ENCODE data around the gene CCDC77. TPM values are rescaled to one million over a fixed set of nuclear protein-coding genes. Genes with fewer than 3 reads are reported as not detected.
A peak's percentile ranks its signal among the peaks of the same experiment; 100 is the strongest.
"Not testable (repeated sequence)": the region's sequence is repeated elsewhere in the genome, so short reads cannot be mapped to it uniquely, and the experiment has no call there.

CCDC77 gene
- total and polyA plus RNA-seq, 3 donors from 2014 or later = 19.5 to 37.0 (median 21.3) TPM

DNA sequence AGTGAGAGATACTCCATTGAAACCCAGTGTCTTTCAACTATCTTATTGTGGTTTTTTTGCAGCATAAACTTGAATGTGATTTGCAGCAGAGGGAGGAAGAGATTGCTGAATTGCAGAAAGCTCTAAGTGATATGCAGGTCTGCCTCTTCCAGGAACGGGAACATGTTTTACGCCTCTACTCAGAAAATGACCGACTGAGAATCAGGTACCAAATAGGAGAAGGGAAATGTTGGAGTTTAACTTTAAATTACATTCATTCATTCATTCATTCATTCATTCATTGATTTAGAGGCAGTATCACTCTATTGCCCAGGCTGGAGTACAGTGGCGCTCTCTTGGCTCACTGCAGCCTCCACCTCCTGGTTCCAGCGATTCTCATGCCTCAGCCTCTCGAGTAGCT lies 17.0 kb downstream of the CCDC77 start:
- Histone ChIP-seq H3K27me3 (no peaks in the 10 kb centered on the region), H3K36me3 (ENCODE audit: low read depth, missing control alignments) (no peaks in the 10 kb centered on the region), H3K4me1 (no peaks in the 10 kb centered on the region), H3K9me3 (no peaks in the 10 kb centered on the region), H3K4me3 (no peak overlapping the region), H3K27ac (no peak overlapping the region)
- no peak for TF ChIP-seq POLR2A (IDR thresholded peaks at IDR 0.05)
- TF ChIP-seq CTCF (IDR thresholded peaks at IDR 0.05) = no peak
- DNase-seq = no peak
- WGBS, 2 donors = 95 to 99% methylated on average over 6 of the region's 6 CpGs
- intact Hi-C loops (cut with DNase I; ENCODE audit: low total_unique reads) = no loop called here

DNA sequence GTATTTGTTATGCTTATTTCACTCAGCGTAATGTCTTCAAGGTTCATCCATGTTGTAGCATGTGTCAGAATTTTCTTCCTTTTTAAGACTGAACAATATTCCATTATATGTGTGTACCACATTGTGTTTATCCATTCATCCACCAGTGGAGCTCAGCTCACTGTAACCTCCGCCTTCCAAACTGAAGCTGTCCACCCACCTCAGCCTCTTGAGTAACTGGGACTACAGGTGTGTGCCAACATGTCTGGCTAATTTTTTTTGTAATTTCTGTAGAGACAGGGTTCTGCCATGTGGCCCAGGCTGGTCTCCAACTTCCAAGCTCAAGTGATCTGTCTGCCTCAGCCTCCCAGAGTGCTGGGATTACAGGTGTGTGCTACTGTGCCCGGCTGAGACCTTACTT lies 21.1 kb downstream of the CCDC77 start:
- TF ChIP-seq POLR2A (IDR thresholded peaks at IDR 0.05) (no peak), CTCF (IDR thresholded peaks at IDR 0.05) (no peak)
- DNase-seq = no peak
- intact Hi-C loops (cut with DNase I; ENCODE audit: low total_unique reads) = no loop called here
- H3K4me1 ChIP-seq = no peaks in the 10 kb centered on the region
- H3K27ac ChIP-seq = no peak overlapping the region
- H3K27me3 ChIP-seq = no peaks in the 10 kb centered on the region
- H3K9me3 ChIP-seq = no peaks in the 10 kb centered on the region
- H3K36me3 ChIP-seq (ENCODE audit: low read depth, missing control alignments) = no peaks in the 10 kb centered on the region
- H3K4me3 ChIP-seq = no peak overlapping the region
- 91 to 96% methylated on average over 3 of the region's 3 CpGs for WGBS, 2 donors

DNA sequence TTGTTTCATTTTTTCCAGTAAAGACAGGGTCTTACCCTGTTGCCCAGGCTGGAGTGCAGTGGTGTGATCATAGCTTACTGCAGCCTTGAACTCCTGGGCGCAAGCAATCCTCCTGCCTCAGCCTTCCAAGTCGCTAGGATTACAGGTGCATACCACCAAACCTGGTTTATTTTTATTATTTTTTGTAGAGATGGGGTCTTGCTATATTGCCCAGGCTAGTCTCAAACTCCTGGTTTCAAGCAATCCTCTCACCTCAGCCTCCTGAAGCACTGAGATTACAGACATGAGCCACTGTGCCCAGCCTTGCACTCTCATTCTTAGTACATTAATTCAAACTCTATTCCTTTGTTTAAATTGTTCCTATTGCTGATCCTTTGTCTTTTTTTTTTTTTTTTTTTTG lies 34.3 kb downstream of the CCDC77 start:
- H3K27ac ChIP-seq; H3K27me3 ChIP-seq; H3K9me3 ChIP-seq; H3K4me1 ChIP-seq; intact Hi-C loops (cut with DNase I; ENCODE audit: low total_unique reads); DNase-seq; H3K4me3 ChIP-seq; H3K36me3 ChIP-seq (ENCODE audit: low read depth, missing control alignments): not testable (repeated sequence)
- WGBS, 2 donors = 96% methylated on average over 2 of the region's 2 CpGs

- WGBS, 2 donors = 63 to 68% methylated on average over 16 of the region's 16 CpGs
- peak; percentile 72 for DNase-seq
- Histone ChIP-seq H3K27me3 (no peaks in the 10 kb centered on the region), H3K36me3 (ENCODE audit: low read depth, missing control alignments) (no peaks in the 10 kb centered on the region), H3K4me3 (no peak overlapping the region), H3K27ac (no peak overlapping the region), H3K9me3 (no peaks in the 10 kb centered on the region), H3K4me1 (no peaks in the 10 kb centered on the region)
- TF ChIP-seq CTCF (IDR thresholded peaks at IDR 0.05) (peak; percentile 52 to 84 (median 79)), POLR2A (IDR thresholded peaks at IDR 0.05) (no peak)
- intact Hi-C loops (cut with DNase I; ENCODE audit: low total_unique reads) = no loop called here
Measured at GRCh38 chr12:442235-442884, 40.9 kb downstream of the CCDC77 start.

- H3K9me3 ChIP-seq = no peaks in the 10 kb centered on the region
- no peak for DNase-seq
- no peak overlapping the region for H3K27ac ChIP-seq
- H3K4me1 ChIP-seq = no peaks in the 10 kb centered on the region
- WGBS, 2 donors = 95 to 97% methylated on average over 1 of the region's 1 CpG
- H3K27me3 ChIP-seq = no peaks in the 10 kb centered on the region
- no peak overlapping the region for H3K4me3 ChIP-seq
- intact Hi-C loops (cut with DNase I; ENCODE audit: low total_unique reads) = no loop called here
- H3K36me3 ChIP-seq (ENCODE audit: low read depth, missing control alignments) = no peaks in the 10 kb centered on the region
- TF ChIP-seq POLR2A (IDR thresholded peaks at IDR 0.05) = no peak
- no peak for TF ChIP-seq CTCF (IDR thresholded peaks at IDR 0.05)
Measured at GRCh38 chr12:447141-447540, 45.7 kb downstream of the CCDC77 start.
